Endothelial cell of hepatic sinusoid (primary cell): Measurements from ENCODE around the gene KCNC2.

Source experiments
- in situ Hi-C: cut with HindIII; loops from 2 replicates; pipeline ENCODE4 v1.10.0; 2017; ENCODE audit warnings: low sequenced_read_pairs

KCNC2 gene

GRCh38 chr12:75065482-75065881, 144.2 kb downstream of the KCNC2 start:
- in situ Hi-C loops = no loop called here

DNA sequence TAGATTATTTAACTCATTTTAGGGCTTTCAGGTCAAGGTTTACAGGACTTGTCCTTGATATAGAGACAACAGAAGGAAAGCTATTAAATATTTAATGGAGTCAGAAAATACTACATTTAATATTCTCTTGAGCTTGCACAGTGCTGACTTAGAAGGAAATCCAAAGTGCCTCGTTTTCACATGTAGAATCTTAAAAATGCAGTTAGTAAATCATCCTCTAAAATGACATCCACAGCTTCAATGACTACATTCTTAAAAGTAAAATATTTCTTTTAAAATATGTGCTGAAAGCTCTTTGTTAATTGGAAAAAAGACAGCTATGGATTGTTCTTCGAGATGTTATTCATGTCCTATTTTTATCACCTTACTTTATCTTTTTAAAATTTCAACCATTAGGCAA, 146.9 kb downstream of the KCNC2 start:
- in situ Hi-C loops = no loop called here

DNA sequence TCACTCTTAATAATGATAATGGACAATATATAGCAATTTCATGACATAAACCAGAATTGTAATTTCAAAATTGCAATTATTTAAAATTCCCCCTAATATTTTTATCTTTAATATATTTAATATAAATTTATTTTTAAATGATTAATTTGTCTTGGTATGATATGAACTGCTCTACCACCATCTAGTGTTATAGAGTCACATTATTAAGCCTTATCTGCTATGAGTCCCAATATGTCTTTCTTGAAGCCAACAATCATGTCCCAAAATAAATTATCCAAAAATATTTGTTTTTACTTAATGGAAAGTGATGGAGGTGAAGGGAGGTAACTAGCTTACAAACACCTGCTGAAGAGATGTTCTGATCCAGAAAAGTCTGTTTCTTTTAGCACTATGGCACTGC, 151.4 kb downstream of the KCNC2 start:
- in situ Hi-C loops = no loop called here

- in situ Hi-C loops = no loop called here
Measured at GRCh38 chr12:75048767-75049166, 160.9 kb downstream of the KCNC2 start.

- in situ Hi-C loops = no loop called here
Measured at GRCh38 chr12:75047885-75048525, 161.6 kb downstream of the KCNC2 start.

DNA sequence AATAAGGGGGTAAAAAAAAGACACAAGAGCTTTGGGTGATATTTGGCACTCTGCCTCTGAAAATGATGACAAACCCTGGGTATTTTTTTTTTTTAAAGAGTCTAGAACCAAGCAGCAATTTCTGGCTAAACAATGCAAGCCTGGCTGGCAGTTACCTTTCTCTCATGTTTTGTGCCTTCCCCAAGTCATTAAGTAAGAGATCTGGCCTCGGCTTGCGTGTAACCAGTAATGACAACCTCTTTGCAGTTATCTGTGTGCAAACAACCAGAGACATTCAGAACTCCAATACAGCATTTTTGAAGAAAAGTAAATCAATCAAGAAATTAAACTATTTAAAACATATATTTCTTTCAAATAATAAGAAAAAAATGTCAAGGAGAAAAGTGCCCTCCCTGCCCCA, 167.5 kb downstream of the KCNC2 start:
- in situ Hi-C loops = no loop called here

GRCh38 chr12:75041472-75041871, 168.2 kb downstream of the KCNC2 start:
- in situ Hi-C loops = no loop called here

DNA sequence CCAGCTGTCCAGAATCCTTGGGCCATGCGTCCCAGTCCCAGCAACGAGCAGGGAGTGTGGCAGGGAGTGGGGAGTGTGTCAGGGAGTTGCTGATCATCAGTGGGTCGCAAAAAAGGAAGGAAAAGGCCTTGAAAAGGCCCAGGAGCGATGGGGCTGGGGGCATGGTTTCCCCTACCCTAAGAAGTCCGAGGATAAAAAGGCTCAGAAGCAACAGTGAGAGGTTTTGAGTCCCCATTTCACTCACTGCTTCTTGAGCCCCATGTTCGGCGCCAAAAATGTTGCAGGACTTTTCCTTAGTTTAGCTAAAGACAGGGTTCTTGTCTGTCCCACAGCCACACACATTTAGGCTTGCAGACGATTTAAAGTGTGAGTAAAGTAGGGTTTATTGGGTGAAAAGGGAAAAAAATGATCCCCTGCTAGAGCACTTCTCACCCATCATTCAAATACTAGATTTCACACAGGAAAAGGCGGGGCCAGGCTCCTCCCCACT, 189.5 kb downstream of the KCNC2 start:
- in situ Hi-C loops = no loop called here

GRCh38 chr12:75011120-75011519, 198.5 kb downstream of the KCNC2 start:
- in situ Hi-C loops = no loop called here

DNA sequence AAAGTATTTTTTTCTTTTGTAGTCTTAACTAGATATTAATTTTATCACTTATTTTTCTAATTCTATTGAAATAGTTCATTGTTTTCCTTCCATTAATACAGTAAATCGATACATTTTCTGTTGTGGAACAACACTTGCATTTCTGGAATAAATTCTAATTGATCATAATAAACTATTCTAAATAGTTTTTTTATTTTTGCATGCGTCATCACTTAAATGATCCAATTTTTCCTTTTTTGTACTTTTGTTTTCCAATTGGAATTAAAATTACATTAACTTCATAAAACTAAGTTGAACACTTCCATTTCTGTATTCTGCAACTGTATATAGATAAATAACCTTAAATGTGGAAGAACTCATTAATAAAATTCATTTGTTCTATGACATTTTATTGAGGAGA, 202.5 kb downstream of the KCNC2 start:
- in situ Hi-C loops = no loop called here

DNA sequence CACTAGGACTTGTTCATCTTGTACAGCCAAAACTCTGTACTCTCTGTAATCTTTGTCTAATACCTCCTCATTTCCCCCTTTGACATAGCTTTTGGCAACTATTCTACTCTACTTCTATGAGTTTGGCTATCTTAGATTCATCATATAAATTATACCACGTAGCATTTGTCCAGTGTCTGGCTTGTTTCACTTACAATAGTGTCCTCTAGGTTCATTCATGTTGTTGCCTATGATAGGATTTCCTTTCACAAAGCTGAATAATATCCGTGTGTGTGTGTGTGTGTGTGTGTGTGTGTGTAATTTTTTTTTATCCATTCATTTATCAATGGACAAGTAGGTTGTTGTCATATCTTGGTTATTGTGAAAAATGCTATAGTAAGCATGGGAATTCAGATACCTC, 209.5 kb downstream of the KCNC2 start:
- in situ Hi-C loops = no loop called here

GRCh38 chr12:74999474-74999873, 210.2 kb downstream of the KCNC2 start:
- in situ Hi-C loops = no loop called here
